HG03457 (cell line): ENCODE data around the gene AGPAT2.

Experiments used
- ATAC-seq: cut with Tn5 transposase; IDR thresholded peaks from one replicate; pipeline ENCODE4 v1.9.1; 2021; ENCODE audit warnings: moderate number of reproducible peaks; ENCODE audit not compliant: unreplicated experiment

Gene AGPAT2

DNA sequence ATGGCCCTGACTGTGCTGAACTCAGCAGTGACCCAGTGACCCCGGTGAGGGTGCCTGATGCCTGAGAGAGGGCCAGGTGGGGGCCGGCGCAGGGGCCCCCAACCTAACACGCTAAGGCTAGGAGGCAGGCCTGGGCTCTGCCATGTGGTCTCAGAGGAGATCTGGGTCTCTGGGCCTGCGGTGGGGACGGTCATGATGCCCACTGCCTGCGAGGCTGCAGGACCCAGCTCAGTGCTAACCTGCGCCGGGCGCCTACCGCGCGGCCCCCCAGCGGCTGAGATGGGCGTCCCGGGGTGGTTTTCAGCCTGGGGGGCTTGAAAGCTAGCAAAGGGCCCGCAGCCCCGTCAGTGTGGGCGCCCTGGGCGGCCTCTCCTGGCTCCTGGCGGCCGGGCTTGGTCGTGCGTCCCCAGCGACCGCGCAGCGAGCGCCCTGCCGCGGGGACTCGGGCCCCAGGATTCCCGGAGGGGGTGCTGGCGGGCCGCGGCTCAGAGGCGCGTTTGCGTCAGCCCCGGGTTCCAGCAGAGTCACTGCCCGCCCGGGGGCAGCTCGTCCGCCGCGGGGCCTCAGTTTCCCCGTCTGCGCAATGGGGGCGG lies 22.1 kb downstream of the AGPAT2 start:
- ATAC-seq, result no peak

DNA sequence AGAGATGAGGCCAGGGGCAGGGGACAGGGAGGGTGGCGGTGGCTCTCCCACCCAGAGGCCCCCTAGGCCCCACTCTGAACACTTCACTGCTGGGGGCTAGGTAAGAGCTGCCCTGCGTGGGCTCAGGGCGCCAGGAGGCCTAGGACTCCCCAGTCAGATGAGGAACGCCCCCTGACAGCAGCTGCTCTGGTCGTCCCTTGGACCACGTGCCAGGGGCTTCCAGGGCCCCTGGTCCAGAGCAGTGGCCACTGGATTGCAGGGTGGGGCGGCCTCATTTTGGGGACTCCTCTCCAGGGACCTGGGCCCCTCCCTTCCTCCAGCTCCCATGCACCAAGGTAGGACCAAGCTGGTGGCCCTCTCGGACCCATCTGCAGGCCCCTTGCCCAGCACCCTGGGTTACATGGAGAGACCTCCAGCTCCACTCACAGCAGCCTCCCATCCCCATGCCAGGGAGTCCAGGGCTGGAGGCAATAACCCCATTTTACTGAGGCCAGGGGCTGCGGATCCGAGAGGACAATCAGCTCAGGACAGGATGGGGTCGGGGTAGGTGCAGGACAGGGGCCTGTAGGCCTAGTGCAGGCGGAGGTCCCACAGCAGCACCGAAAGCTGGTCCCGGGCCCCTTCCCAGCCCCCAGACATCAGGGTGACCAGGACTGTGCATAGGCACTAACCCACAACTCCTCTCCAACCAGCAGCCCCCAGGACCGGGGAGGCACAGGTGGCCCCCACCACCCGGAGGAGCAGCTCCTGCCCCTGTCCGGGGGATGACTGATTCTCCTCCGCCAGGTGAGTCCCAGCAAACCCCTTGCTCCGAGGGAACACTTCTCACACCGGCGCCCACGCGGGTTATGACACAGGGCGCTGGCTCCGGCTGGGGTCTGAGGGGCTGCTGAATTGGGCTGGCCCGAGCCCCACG lies 23.0 kb downstream of the AGPAT2 start:
- ATAC-seq, result no peak

GRCh38 chr9:136662656-136663581 lies 24.3 kb downstream of the AGPAT2 start, which contains the start of gene EGFL7:
EGFL7 (plus strand) TSS chr9:136662916; CDS start chr9:136668283, 5,367 bp downstream.
- no peak for ATAC-seq

DNA sequence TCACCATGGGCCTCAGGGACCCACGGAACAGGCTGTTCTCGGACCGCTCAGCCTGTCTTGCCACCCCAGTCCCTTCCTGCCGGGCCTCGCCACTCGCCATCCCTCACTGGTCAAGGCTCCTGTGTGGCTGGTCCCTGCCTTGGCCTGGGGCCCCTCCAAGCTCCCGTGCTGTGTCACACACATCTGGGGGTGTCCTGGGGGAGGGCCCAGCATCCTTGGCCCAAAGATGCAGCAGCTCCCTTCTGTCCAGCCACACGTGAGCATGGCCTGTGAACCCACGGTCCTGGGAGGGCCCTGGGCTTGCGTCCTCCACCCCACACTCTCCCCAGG lies 25.0 kb downstream of the AGPAT2 start:
- ATAC-seq, result no peak

DNA sequence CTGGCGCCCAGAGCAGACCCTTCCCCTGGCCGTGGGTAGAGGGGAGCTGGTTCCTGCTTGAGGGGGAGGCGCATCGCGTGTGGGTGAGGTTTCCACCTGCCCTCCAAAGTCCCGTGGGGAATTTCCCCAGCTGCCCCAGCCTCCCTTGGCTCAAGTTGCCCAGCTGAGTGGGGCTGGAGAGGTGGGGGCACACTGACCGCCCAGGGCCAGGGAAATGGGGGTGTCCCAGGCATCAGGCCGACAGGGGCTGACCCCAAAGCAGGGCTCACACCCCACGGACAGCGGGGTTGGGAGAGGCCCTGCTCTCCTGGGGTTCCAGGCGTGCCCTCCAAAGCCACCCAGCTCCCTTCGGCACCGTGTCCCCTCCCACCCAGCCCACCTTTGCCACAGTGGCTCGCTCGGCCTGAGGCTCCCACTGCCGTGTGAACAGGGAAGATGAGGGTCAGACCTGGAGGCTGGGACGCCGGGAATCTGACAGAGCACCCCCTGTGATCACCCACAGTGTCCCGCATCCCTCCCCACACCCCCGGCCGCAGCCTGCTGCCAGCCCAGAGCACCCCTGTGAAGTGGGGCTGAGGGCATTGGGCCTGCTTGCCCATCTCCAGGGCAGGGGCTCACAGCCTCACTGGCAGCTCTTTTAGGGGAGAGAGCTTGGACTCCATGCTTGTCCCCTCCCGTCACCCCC lies 25.5 kb downstream of the AGPAT2 start:
- ATAC-seq, result no peak

GRCh38 chr9:136660971-136661550 lies 26.2 kb downstream of the AGPAT2 start:
- no peak for ATAC-seq

- ATAC-seq, result no peak
Observed at GRCh38 chr9:136659861-136660784, 27.1 kb downstream of the AGPAT2 start.

GRCh38 chr9:136658849-136659535 lies 28.3 kb downstream of the AGPAT2 start:
- no peak for ATAC-seq

GRCh38 chr9:136657974-136658848 lies 29.0 kb downstream of the AGPAT2 start:
- no peak for ATAC-seq

DNA sequence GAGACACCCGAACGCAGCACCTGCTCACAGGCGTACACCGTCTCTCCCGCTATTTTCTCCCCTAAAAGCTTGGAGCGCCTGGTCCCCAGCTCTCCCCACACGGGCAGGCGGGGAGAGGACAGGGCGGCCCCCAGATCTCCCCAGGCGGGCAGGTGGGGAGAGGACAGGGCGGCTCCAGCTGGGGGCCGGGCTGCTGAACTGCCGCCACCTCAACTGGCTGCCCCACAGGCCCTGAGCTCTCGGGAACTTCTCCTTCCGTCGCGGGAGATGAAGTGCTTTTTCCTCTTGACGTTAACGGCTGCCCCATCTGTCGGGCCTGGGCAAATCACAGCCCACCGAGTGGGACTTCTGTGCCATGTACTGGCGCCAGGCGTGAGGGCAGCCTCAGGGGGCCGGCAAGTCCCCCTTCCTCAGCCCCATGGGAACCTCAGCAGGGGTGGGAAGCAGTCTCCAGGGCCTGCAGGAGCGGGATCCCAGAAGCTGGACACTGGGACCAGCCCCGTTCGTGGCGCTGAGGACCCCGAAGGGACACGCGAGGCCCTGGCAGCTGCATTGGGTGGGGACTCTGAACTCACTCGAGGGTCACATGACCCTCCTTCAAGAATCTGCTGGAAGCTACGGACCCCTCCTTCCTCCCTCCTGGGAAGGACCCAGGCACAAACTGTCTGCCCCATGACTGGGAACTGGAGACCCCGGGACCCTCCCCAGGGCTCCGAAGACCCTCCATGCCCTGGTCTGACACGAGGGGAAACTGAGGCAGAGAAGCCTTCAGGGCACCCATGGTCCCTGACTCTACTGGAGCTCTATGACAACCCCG lies 30.3 kb downstream of the AGPAT2 start:
- no peak for ATAC-seq

- ATAC-seq, result no peak
Observed at GRCh38 chr9:136656183-136656738, 31.0 kb downstream of the AGPAT2 start.

- no peak for ATAC-seq
Observed at GRCh38 chr9:136655536-136656182, 31.6 kb downstream of the AGPAT2 start.

- ATAC-seq, result no peak
Observed at GRCh38 chr9:136654820-136655535, 32.3 kb downstream of the AGPAT2 start.

DNA sequence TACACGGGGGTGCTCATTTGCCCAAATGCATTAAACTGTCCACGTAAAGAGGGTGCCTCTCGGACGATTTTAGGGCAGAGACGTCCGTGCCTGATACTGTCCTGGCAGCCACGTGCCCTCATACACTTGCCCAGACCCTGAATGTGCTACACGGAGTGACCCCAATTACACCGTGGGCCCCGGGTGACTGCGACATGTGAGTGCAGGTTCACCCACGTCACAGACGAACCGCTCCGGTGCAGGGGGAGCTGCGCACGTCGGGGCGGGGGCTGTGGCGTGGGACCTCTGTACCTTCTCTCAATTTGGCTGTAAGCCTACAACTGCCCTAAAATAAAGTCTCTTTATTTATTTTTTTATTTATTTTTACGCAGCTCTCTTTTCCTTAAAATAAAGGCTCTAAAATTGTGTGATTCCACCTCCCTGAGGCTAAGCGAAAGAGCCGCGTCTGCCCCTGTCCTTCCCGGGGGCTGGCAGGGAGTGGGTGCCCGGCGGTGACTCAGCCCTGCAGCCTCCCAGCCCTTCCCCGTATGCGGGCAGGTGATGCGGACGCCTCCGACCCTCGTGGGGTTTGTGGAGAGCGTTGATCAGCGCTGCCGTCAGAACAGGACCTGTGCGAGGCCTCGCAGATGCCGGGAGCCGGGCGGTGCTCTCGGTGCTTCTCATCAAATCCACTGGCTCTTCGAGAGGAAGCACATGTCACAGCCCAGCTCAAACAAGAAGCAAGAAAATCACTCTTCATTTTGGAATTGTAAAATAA lies 33.8 kb downstream of the AGPAT2 start:
- no peak for ATAC-seq

DNA sequence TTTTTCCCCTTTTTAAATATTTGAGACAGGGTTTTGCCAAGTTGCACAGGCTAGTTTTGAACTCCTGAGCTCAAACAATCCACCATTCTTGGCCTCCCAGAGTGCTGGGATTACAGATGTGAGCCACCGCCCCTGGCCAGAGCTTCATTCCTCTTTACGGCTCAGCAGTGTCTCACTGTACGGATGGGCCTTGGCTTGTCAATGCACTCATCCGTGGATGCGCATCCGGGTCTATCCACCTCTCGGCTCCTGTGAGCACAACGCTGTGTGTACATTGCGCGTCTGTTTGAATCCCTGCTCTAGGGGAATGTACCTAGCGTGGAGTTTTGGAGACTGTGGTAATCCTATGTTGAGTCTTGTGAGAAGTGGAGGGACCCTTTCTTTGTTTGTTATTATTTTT lies 35.4 kb downstream of the AGPAT2 start:
- no peak for ATAC-seq
